Activated CD4-positive, alpha-beta T cell treated with anti-CD3 and anti-CD28 coated beads, Interleukin-2, amount 50 U/mL, for 48 hours (primary cell): ENCODE results near the gene HSDL1.
A peak's percentile ranks its signal among the peaks of the same experiment; 100 is the strongest.

ENCODE experiments used
- DNase-seq, 2 experiments: peaks; one replicate each; pipeline ENCODE4 v3.0.0-alpha.2; 2020

HSDL1 gene

GRCh38 chr16:84144859-84145639 is at the start of gene HSDL1, which contains the start of gene DNAAF1:
TSS of gene HSDL1 (minus strand) at chr16:84145177. CDS start at chr16:84131321, 13,856 bp downstream.
TSS of gene DNAAF1 (plus strand) at chr16:84145308. CDS start at chr16:84145441, 133 bp downstream.
- peak; percentile 92 for DNase-seq

GRCh38 chr16:84194018-84194417 is 49.0 kb upstream of the HSDL1 start:
- DNase-seq, result no peak

- no peak for DNase-seq
Measured at GRCh38 chr16:84193480-84193879, 48.5 kb upstream of the HSDL1 start.

GRCh38 chr16:84191466-84191865 is 46.5 kb upstream of the HSDL1 start:
- no peak for DNase-seq

- peak in 1 of 2 experiments; percentile 23 for DNase-seq
Measured at GRCh38 chr16:84190731-84191388, 45.9 kb upstream of the HSDL1 start, which contains the start of gene ADAD2. TSS of gene ADAD2 (plus strand) at chr16:84191157. CDS start at chr16:84191231, 74 bp downstream.

GRCh38 chr16:84186685-84187437 is 41.9 kb upstream of the HSDL1 start, which contains the start of gene TAF1C:
TSS of gene TAF1C (minus strand) at chr16:84187057. CDS start at chr16:84184988, 2,069 bp downstream.
- DNase-seq, result peak; percentile 91 to 92

- DNase-seq, result no peak
Measured at GRCh38 chr16:84184775-84185174, 39.8 kb upstream of the HSDL1 start.

- no peak for DNase-seq
Measured at GRCh38 chr16:84183911-84184591, 39.1 kb upstream of the HSDL1 start.

- DNase-seq, result no peak
Measured at GRCh38 chr16:84183572-84183875, 38.5 kb upstream of the HSDL1 start.

GRCh38 chr16:84182680-84183571 is 37.9 kb upstream of the HSDL1 start:
- DNase-seq, result no peak

GRCh38 chr16:84182104-84182503 is 37.1 kb upstream of the HSDL1 start:
- DNase-seq, result no peak

GRCh38 chr16:84181144-84181915 is 36.4 kb upstream of the HSDL1 start:
- DNase-seq, result no peak

- DNase-seq, result no peak
Measured at GRCh38 chr16:84180519-84181140, 35.7 kb upstream of the HSDL1 start.

- DNase-seq, result no peak
Measured at GRCh38 chr16:84179612-84180320, 34.8 kb upstream of the HSDL1 start.

GRCh38 chr16:84178892-84179611 is 34.1 kb upstream of the HSDL1 start:
- no peak for DNase-seq

GRCh38 chr16:84178146-84178765 is 33.3 kb upstream of the HSDL1 start:
- no peak for DNase-seq

- peak in 1 of 2 experiments; percentile 21 for DNase-seq
Measured at GRCh38 chr16:84177741-84178073, 32.7 kb upstream of the HSDL1 start.

GRCh38 chr16:84176192-84177053 is 31.4 kb upstream of the HSDL1 start:
- no peak for DNase-seq
